Hepatic stellate cell (primary cell): ENCODE results near the gene CAPN2.

Experiments used
- DNase-seq: peaks from one replicate; pipeline ENCODE4 v3.0.0; 2011; ENCODE audit warnings: low spot score

The CAPN2 gene

DNA sequence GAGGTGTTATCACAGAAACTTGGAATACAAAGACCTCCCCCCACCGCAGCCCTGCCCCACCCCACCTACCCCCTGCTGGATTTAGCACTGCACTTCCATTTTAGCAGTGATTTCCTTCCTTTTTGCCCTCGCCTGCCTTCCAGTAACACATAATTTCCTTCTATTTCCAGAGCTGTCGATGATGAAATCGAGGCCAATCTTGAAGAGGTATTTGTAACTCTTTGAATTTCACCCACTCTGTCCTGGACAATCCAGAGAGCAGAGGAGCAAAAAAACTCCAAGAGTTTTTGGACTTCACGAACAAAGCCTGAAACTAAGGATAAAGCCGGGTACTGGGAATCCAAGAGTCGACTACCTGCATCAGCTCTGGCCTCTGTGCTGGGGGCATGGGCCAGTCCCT is 49.1 kb downstream of the CAPN2 start:
- no peak for DNase-seq

- DNase-seq: no peak
Measured at GRCh38 chr1:223763251-223763650, 50.9 kb downstream of the CAPN2 start.

DNA sequence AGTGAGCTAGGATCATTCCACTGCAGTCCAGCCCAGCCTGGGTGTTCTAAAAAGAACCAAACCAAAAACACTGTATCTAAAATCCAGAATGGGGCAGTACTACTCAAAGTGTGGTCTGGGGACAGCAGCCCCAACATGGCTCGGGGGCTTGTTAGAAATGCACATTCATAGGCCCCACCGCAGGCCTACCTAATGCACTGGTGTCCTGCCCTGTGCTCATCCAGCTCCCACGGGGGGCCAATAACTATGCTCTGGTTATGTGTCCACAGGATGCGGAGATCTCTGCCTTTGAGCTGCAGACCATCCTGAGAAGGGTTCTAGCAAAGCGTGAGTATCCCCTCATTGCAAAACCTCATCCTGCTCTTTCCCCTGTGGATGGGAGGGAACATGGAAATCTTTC is 51.5 kb downstream of the CAPN2 start:
- no peak for DNase-seq

GRCh38 chr1:223765036-223765718 is 52.8 kb downstream of the CAPN2 start:
- DNase-seq: no peak

- DNase-seq: no peak
Measured at GRCh38 chr1:223765719-223766340, 53.5 kb downstream of the CAPN2 start.

- no peak for DNase-seq
Measured at GRCh38 chr1:223770621-223771315, 58.4 kb downstream of the CAPN2 start.

DNA sequence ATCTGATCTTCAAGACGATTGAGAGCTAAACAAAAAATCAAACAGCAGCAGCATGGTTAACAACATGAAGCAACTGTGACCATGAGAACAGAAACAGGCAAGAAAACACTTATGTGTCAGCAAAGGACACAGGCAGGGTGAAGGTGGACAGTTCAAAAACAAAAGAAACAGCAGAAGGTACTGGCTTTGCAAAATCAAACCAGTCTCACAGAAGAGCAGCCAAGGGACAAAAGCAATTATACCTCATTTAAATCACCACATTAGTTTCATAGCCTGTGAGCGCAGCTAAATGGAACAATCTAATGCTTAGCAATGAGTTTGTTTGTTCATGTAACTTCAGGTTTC is 59.1 kb downstream of the CAPN2 start:
- DNase-seq: no peak

- peak; percentile 68 for DNase-seq
Measured at GRCh38 chr1:223771814-223772770, 59.8 kb downstream of the CAPN2 start.

DNA sequence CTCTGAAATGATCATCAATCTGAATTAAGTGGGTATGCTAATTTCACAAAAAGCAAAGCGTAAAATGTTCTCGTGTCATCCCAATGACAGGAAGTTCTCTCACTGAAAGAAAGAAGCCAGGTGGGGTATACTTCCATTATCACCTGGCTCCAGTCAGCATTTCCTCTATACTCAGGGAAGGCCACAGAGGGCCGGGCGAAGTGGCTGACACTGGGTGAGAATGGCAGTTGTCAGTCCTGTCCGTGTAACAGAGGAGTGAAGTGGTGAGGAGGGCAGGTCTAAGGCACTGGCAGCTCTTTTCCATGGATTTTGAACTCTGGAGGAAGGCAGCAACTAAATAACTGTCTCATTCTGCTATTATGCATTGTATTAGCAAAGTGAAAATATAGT is 60.4 kb downstream of the CAPN2 start:
- DNase-seq: no peak

- no peak for DNase-seq
Measured at GRCh38 chr1:223774134-223774814, 61.9 kb downstream of the CAPN2 start.

GRCh38 chr1:223775054-223775453 is 62.7 kb downstream of the CAPN2 start:
- no peak for DNase-seq

DNA sequence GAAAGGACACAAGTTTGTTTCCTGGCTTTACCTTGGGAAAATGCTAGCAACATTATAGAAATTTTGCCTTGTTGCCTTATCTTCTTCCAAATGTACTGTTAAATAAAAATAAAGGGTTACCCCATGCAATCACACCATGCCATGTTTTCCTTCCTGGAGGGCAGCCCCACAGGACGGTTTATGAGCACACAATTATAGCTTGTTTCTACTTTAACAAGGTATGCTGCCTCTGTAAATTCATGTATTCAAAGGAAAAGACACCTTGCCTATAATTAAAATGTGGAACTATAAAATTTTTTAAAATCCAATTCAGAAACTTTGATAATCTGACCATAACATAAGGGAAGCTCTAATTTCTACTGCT is 63.4 kb downstream of the CAPN2 start:
- DNase-seq: no peak

GRCh38 chr1:223776075-223776814 is 63.9 kb downstream of the CAPN2 start:
- DNase-seq: peak; percentile 45

GRCh38 chr1:223776826-223777454 is 64.6 kb downstream of the CAPN2 start:
- no peak for DNase-seq

- no peak for DNase-seq
Measured at GRCh38 chr1:223780318-223780717, 68.0 kb downstream of the CAPN2 start.

GRCh38 chr1:223780949-223781348 is 68.6 kb downstream of the CAPN2 start:
- no peak for DNase-seq

DNA sequence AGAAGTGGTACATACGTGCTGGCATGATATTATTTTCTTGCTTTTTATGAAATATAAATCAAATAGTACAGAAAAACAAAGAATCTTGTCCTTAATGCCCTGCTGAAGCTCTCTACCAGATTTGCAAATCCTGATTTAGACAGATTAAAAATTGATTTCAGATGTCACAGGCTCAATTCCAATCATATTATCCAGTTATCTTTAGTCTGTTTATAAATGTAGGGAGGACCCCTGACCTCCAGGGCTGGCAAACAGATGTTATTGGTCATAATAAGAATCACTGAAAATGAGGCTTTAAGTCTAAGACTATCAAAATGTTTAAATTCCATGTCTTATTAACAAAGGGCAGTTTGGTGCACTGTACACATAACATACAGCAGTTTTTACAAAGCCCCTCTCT is 71.3 kb downstream of the CAPN2 start:
- DNase-seq: no peak

GRCh38 chr1:223784541-223784940 is 72.2 kb downstream of the CAPN2 start:
- DNase-seq: no peak

DNA sequence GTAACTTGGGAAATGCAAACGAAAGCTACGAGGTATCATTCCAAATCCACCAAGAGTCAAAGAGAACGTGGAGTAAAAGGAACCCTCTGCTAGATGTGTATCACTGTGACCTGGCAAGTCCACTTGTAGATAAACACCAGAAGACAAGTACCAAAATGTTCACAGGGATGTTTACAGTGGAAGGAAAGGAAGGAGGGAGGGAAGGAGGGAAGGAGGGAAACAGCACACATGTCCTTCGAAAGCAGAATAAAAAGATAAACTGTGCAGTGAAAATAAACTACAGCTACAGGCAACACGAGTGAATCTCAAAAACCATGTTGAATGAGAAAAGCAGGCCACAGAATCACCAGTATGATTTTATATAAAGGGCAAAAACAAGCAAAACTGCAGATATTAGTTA is 73.5 kb downstream of the CAPN2 start:
- DNase-seq: no peak

DNA sequence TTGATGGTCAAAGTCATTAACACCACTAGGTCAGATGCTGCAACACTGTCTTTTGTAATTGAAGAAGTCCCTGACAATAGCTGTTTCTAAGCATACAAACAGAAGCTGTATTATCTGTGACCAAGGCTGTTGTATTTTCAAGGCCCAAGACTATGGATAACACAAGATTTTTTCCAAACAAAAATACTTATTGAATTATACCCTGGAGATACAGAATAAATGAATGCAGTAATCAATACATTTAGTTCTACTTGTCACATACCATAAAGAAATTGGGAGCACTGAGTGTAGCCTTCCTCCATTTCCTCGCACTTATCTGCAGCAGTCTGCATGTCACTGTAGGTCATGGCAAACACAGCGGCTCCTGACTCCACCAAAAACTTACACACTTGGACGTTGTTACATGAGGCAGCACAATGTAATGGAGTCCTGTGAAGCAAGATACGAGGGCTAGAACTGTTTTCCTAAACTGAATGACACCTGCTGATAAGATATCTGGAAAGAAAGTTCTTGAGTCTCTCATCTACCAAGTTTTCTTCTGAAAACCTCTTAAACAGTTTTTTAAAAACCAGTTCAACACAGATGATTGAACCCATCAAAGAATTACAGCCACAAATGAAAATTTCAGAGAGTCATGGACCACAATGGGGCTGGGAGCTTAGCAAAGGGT is 76.5 kb downstream of the CAPN2 start:
- DNase-seq: no peak
